NT2/D1 (cell line): Measurements from ENCODE around the gene RAB11A.

Experiments
- SUZ12 ChIP-seq: IDR thresholded peaks from 2 replicates; pipeline ENCODE4 v1.6.1; 2011; ENCODE audit not compliant: insufficient read length, insufficient read depth; ENCODE audit errors: extremely low read depth
- YY1 ChIP-seq: IDR thresholded peaks from 2 replicates; pipeline ENCODE4 v1.6.1; 2011; ENCODE audit not compliant: insufficient read length, insufficient read depth
- ZNF274 ChIP-seq: IDR thresholded peaks from 2 replicates; pipeline ENCODE4 v1.6.1; 2011; ENCODE audit warnings: mild to moderate bottlenecking, low read depth, low read length

GRCh38 chr15:65883571-65883970 lies 14.3 kb downstream of the RAB11A start:
- TF ChIP-seq YY1 (no peak), ZNF274 (no peak), SUZ12 (no peak)
